ENCODE data around the gene ZNF324.
A peak's percentile ranks its signal among the peaks of the same experiment; 100 is the strongest.
"Not testable (repeated sequence)": the region's sequence is repeated elsewhere in the genome, so short reads cannot be mapped to it uniquely, and the experiment has no call there.

Gene ZNF324

DNA sequence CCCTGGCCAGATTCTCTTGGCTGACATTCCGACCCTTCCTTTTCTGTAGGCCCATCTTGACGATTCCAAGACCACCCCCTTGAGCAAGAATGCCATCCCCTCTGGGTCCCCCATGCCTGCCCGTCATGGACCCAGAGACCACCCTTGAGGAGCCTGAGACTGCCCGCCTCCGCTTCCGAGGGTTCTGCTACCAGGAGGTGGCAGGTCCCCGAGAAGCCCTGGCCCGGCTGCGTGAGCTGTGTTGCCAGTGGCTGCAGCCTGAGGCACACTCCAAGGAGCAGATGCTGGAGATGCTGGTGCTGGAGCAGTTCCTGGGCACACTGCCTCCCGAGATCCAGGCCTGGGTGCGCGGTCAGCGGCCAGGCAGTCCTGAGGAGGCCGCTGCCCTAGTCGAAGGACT is 10.2 kb downstream of the ZNF324 start:
- FAIRE-seq (no peak), DNase-seq (ENCODE audit: insufficient read length, low spot score) (no peak)
- TF ChIP-seq POLR2A (IDR thresholded peaks at IDR 0.05; ENCODE audit: low read depth, low read length), result peak; percentile 9; the same call in 1 of the 2 replicates

GRCh38 chr19:58477871-58478270 is 11.0 kb downstream of the ZNF324 start:
- DNase-seq (ENCODE audit: insufficient read length, low spot score), result no peak
- FAIRE-seq, result no peak
- TF ChIP-seq POLR2A (IDR thresholded peaks at IDR 0.05; ENCODE audit: low read depth, low read length), result no peak; the same call in 1 of the 2 replicates

- TF ChIP-seq POLR2A (IDR thresholded peaks at IDR 0.05; ENCODE audit: low read depth, low read length), result no peak
- FAIRE-seq (no peak), DNase-seq (ENCODE audit: insufficient read length, low spot score) (no peak)
Observed at GRCh38 chr19:58479303-58479702, 12.4 kb downstream of the ZNF324 start.

DNA sequence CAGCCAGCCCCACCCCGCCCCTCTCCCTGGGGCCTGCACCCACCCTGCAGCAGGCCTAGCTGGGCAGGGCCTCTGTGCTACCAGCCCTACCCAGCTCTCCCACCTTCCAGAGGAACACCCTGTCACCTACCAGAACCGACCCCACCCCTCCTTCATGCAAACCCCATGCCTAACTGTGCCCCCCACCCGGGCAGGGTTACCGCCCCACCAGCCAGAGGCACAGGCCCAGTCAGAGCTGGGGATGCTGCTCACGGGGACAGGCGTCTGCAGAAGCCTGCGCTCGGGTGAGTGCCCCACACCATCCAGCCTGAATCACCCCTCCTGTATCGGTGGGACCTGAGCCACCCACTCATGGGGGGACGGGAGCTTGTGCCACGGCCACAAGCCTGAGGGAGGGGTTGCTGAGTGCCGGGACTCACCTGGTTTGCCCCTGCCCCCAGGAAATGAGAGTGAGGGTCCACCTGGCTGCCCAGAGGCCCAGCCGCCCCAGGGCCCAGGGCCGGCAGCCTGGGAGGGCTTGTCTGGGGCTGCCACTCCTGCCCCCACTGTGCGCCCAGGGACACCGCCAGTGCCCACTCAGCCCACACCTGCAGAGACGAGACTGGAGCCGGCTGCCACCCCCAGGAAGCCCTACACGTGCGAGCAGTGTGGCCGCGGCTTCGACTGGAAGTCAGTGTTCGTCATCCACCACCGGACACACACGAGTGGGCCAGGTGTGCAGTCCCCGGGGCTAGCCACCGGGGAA is 13.0 kb downstream of the ZNF324 start:
- DNase-seq (ENCODE audit: insufficient read length, low spot score), result no peak

DNA sequence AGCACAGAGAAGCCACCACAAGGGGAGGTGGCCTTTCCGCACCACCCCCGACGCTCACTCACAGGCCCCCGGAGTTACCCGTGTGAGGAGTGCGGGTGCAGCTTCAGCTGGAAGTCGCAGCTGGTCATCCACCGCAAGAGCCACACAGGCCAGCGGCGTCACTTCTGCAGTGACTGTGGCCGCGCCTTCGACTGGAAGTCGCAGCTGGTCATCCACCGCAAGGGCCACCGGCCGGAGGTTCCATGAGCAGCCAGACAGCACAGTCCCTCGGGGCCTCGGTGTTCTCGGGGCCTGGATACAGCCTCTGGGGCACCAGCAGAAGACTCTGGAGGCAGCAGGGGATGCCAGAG is 13.6 kb downstream of the ZNF324 start:
- DNase-seq (ENCODE audit: insufficient read length, low spot score) (no peak), FAIRE-seq (no peak)
- no peak for TF ChIP-seq POLR2A (IDR thresholded peaks at IDR 0.05; ENCODE audit: low read depth, low read length)

More for the DNA sequence above, 13.0 kb downstream of the ZNF324 start:
- no peak for FAIRE-seq
- no peak for TF ChIP-seq POLR2A (IDR thresholded peaks at IDR 0.05; ENCODE audit: low read depth, low read length)

- no peak for DNase-seq (ENCODE audit: insufficient read length, low spot score)
- no peak for FAIRE-seq
- TF ChIP-seq POLR2A (IDR thresholded peaks at IDR 0.05; ENCODE audit: low read depth, low read length), result no peak
Observed at GRCh38 chr19:58480831-58481230, 14.0 kb downstream of the ZNF324 start.

- no peak for TF ChIP-seq POLR2A (IDR thresholded peaks at IDR 0.05; ENCODE audit: low read depth, low read length)
- no peak for FAIRE-seq
Observed at GRCh38 chr19:58482372-58482771, 15.5 kb downstream of the ZNF324 start.

GRCh38 chr19:58483776-58484175 is 16.9 kb downstream of the ZNF324 start:
- DNase-seq (ENCODE audit: insufficient read length, low spot score), result no peak
- no peak for TF ChIP-seq POLR2A (IDR thresholded peaks at IDR 0.05; ENCODE audit: low read depth, low read length)
- FAIRE-seq, result no peak

More at GRCh38 chr19:58482372-58482771, 15.5 kb downstream of the ZNF324 start:
- no peak for DNase-seq (ENCODE audit: insufficient read length, low spot score)

- not testable (repeated sequence) for FAIRE-seq; DNase-seq (ENCODE audit: insufficient read length, low spot score)
Observed at GRCh38 chr19:58484349-58484748, 17.5 kb downstream of the ZNF324 start.

DNA sequence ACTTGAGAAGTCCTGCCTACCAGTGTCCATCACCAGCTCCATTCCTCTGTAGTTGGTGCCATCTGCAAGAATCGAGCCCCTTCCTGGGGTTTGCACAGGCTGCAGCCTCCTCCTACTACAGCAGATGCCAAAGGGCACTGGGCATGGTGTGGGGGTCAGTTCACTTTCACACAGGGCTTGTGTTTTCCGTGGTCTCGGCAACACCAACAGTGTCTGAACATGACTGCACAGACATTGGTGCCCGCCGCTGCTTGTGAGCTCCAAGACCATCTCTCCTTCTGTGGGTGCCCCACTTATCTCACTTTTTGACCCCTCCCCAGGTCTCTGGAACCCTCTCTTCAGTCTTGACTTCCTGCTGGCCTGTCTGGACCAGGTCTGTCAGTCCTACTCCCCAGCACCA is 24.5 kb downstream of the ZNF324 start:
- DNase-seq (ENCODE audit: insufficient read length, low spot score), result no peak
- no peak for FAIRE-seq
- TF ChIP-seq POLR2A (IDR thresholded peaks at IDR 0.05; ENCODE audit: low read depth, low read length), result no peak

- FAIRE-seq (no peak), DNase-seq (ENCODE audit: insufficient read length, low spot score) (no peak)
- TF ChIP-seq POLR2A (IDR thresholded peaks at IDR 0.05; ENCODE audit: low read depth, low read length), result no peak
Observed at GRCh38 chr19:58492265-58492664, 25.4 kb downstream of the ZNF324 start.

DNA sequence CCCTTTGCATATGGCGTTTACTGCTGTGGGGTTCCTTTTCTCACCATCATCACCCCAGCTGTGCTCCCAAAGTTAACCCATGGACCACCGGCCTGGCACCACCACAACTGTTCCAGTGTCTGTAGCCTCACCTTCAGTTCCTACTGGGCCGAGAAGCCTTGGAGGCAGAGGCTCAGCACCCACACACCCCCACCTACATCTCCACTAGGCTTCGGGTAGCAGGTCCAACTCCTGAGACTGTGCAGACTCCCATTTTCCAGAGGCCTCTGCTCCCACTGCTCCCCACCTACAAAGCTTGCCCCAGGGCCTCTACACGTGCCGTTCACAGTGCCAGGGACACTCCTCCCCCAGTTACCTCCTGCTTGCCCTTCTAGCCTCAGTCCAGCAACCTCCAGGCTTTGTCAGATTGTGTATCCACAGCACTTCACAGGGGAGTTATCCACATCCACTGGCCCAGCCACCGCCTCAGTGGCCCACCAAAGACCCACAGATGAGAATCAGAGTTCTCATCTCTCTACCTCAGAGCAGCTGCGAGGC is 30.8 kb downstream of the ZNF324 start:
- no peak for TF ChIP-seq POLR2A (IDR thresholded peaks at IDR 0.05; ENCODE audit: low read depth, low read length)

GRCh38 chr19:58498316-58499020 is 31.6 kb downstream of the ZNF324 start:
- DNase-seq (ENCODE audit: insufficient read length, low spot score), result no peak
- TF ChIP-seq POLR2A (IDR thresholded peaks at IDR 0.05; ENCODE audit: low read depth, low read length), result no peak

More for the DNA sequence above, 30.8 kb downstream of the ZNF324 start:
- FAIRE-seq (no peak), DNase-seq (ENCODE audit: insufficient read length, low spot score) (no peak)

GRCh38 chr19:58499021-58499927 is 32.4 kb downstream of the ZNF324 start:
- FAIRE-seq (no peak), DNase-seq (ENCODE audit: insufficient read length, low spot score) (peak; percentile 84)
- TF ChIP-seq POLR2A (IDR thresholded peaks at IDR 0.05; ENCODE audit: low read depth, low read length), result peak; percentile 74

More at GRCh38 chr19:58498316-58499020, 31.6 kb downstream of the ZNF324 start:
- no peak for FAIRE-seq
